NB4 (cell line): ENCODE data around the gene CACNA1D.

ENCODE experiments used
- CTCF ChIP-seq: IDR thresholded peaks from one replicate; pipeline ENCODE4 v1.5.1; 2012; ENCODE audit warnings: low read depth, low read length
- MYC ChIP-seq: IDR thresholded peaks from 2 replicates; pipeline ENCODE4 v1.6.1; 2011; ENCODE audit warnings: low read depth, low read length
- TF ChIP-seq, protein P1 (sequence below): IDR thresholded peaks from 2 replicates; pipeline ENCODE4 v1.6.1; 2011; ENCODE audit warnings: low read depth, low read length

DNA sequence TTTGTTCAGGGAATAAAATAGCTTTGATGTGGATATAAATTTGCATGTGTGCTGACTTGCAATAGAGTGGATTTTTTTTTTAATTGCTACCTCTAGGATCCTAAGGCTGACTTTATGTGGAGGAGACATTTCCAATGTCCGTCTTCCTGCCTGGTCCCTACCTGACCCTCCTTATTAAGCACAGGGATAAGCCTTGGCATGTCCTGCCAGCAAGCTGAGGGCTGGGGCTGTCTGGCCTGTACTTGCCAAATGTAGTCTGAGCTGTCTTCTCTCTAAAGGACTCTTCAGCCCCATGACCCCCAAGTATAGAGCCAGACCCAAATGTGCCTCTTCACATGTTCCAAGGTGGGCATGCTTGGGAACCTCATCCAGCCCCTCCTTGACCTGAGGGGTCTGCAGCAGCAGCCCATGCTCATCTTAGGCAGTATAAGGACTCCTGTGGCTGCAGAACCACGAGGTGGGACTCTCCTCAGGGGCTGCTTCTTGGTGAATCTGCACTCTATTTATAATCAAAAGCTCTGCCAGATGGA is 88.8 kb downstream of the CACNA1D start:
- no peak for TF ChIP-seq CTCF
- TF ChIP-seq, protein P1, sequence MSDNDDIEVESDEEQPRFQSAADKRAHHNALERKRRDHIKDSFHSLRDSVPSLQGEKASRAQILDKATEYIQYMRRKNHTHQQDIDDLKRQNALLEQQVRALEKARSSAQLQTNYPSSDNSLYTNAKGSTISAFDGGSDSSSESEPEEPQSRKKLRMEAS: no peak
- TF ChIP-seq MYC: no peak
